IPS DF 6.9 (cell line): ENCODE results near the gene HOXB9.

Experiments used
- DNase-seq: peaks from one replicate; pipeline ENCODE4 v3.0.0-alpha.2; 2013; ENCODE audit warnings: low read depth, low spot score
- H3K27ac ChIP-seq: one replicate; pipeline ENCODE4 v1.5.1; 2013; ENCODE audit warnings: low read length, control low read depth
- H3K27me3 ChIP-seq: 2 replicates; pipeline ENCODE4 v1.6.1; 2013; ENCODE audit warnings: mild to moderate bottlenecking, low read length; ENCODE audit not compliant: control insufficient read depth, insufficient read depth
- H3K36me3 ChIP-seq: 2 replicates; pipeline ENCODE4 v1.6.1; 2013; ENCODE audit warnings: low read length; ENCODE audit not compliant: control insufficient read depth, insufficient read depth
- H3K4me1 ChIP-seq: 2 replicates; pipeline ENCODE4 v1.6.1; 2013; ENCODE audit warnings: low read length; ENCODE audit not compliant: control insufficient read depth, insufficient read depth
- H3K4me3 ChIP-seq: 2 replicates; pipeline ENCODE4 v1.5.1; 2013; ENCODE audit warnings: mild to moderate bottlenecking, low read length
- H3K9me3 ChIP-seq: 2 replicates; pipeline ENCODE4 v1.6.1; 2013; ENCODE audit warnings: low read length, inconsistent platforms; ENCODE audit not compliant: control insufficient read depth, insufficient read depth
- WGBS: extraction: QIAGEN DNeasy Blood & Tissue Kit; methylation state at CpG from one replicate; pipeline ENCODE4 v1.1.7; 2013; ENCODE audit warnings: mixed read lengths, missing lambda C conversion rate; ENCODE audit not compliant: insufficient read length, insufficient coverage; 5-methylcytosine and 5-hydroxymethylcytosine counted together

The HOXB9 gene

DNA sequence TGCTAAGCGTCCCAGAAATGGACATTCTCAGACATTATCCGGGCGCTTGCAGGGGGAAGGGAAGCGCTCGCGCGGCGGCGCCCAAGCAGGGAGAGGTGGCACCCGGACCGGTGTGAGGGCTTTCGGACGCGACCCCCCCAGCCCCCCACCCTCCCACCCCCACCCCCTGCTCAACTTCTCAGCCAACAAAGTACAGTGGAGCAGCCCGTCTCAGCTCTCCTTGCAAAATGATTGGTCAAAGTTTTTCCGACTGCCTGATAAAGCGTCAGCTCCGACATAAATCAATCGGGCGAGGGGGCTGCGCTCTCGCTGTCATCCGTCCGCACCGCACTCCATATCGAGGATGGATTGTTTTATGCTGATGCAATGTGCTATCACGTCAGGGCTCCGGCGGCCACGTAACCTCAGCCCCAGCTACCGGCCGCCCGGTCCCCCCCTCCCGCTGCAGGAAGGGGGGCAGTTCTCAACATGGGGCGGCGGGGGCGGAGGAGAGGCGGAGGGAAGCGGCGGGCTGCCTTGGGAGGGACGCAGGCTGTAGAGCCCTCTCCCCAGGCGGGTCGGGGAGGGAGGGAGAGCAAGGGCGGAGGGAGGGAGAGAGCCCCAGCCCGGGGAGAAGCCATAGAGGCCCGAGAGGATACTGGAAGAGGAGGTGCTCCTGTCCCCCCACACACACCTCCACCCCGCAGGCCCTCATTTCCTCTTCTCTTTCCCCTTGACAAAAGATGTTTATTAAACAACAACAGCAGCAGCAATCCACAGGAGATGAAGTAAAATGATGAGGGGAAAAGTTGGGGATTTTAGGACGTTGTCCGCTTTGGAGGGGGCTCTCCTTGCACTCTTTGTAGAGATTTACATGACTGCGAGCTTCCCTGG, at the start of gene HOXB9:
Gene HOXB9, minus strand, starts transcription at position 114 of the 873 bp plus-strand sequence. Its CDS starts 89 bp downstream, at position 25.
- Histone ChIP-seq H3K4me3 (no peak within 1 kb of the TSS), H3K27ac (no peak within 1 kb of the TSS), H3K9me3 (no peaks in the 10 kb centered on the region), H3K4me1 (peaks cover 2% of the 10 kb centered on the region; the same call in 1 of the 2 replicates), H3K36me3 (no peaks in the 10 kb centered on the region), H3K27me3 (peaks cover 97% of the 10 kb centered on the region)
- no CpG with 5 or more reads among the region's 50 CpGs for WGBS
- no peak for DNase-seq

DNA sequence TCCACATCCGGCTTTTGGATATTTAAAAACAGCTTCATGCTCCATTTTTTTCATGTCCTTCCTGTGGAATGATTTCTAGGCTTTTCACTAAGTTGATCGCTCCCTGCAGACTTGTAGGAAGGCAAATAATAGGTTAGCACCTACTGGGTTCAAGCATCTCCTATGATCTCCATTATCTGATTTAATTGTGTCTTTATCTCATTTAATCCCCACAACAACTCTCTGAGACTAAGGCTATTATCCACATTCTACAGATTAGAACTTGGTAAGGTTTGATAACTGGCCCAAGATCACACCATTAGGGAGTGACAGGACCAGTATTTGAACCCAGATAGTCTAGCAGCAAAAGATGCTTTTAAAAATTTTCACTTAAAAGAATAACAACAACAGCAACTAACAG, 46.2 kb upstream of the HOXB9 start:
- Histone ChIP-seq H3K4me3 (no peak overlapping the region), H3K36me3 (no peaks in the 10 kb centered on the region), H3K4me1 (no peaks in the 10 kb centered on the region), H3K9me3 (no peaks in the 10 kb centered on the region), H3K27ac (no peak overlapping the region), H3K27me3 (peaks cover 4% of the 10 kb centered on the region)
- WGBS = no CpG with 5 or more reads among the region's 2 CpGs
- no peak for DNase-seq

GRCh38 chr17:48671697-48672171, 45.6 kb upstream of the HOXB9 start:
- peak; percentile 75 for DNase-seq
- WGBS = no CpG with 5 or more reads among the region's 15 CpGs
- H3K9me3 ChIP-seq = no peaks in the 10 kb centered on the region
- no peak overlapping the region for H3K27ac ChIP-seq
- no peaks in the 10 kb centered on the region for H3K36me3 ChIP-seq
- no peaks in the 10 kb centered on the region for H3K4me1 ChIP-seq
- no peaks in the 10 kb centered on the region; the same call in 1 of the 2 replicates for H3K27me3 ChIP-seq
- no peak overlapping the region; the same call in 1 of the 2 replicates for H3K4me3 ChIP-seq

- no peak for DNase-seq
Observed at GRCh38 chr17:48663134-48663924, 37.2 kb upstream of the HOXB9 start.

DNA sequence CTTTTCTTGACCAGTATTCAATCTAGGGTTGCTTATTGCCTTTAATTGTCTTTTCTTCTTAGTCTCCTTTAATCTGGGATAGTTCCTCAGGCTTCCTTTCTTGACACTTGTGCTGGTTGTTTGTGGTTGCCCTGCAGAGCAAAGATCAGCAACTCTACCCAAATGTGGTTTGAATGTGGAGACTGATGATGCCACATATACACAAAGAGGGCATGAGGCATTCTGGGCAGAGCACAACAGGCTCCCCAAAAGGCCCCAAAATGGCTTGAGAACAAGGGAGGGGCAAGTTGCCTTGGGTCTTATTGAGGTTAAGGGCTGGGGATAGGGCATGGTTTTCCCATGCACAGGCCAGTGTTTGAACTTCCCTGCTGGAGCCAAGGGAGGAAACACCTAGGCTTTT, 29.8 kb upstream of the HOXB9 start:
- Histone ChIP-seq H3K4me1 (no peaks in the 10 kb centered on the region), H3K27me3 (0 out of 2 replicates have a peak, but pooled peaks cover 2% of the 10 kb centered on the region), H3K4me3 (no peak overlapping the region), H3K27ac (no peak overlapping the region), H3K36me3 (no peaks in the 10 kb centered on the region), H3K9me3 (no peaks in the 10 kb centered on the region)
- DNase-seq = no peak

More at GRCh38 chr17:48663134-48663924, 37.2 kb upstream of the HOXB9 start:
- Histone ChIP-seq H3K27ac (no peak overlapping the region), H3K4me1 (no peaks in the 10 kb centered on the region), H3K27me3 (no peaks in the 10 kb centered on the region; the same call in 1 of the 2 replicates), H3K4me3 (no peak overlapping the region), H3K9me3 (no peaks in the 10 kb centered on the region), H3K36me3 (no peaks in the 10 kb centered on the region)
- no CpG with 5 or more reads among the region's 8 CpGs for WGBS

DNA sequence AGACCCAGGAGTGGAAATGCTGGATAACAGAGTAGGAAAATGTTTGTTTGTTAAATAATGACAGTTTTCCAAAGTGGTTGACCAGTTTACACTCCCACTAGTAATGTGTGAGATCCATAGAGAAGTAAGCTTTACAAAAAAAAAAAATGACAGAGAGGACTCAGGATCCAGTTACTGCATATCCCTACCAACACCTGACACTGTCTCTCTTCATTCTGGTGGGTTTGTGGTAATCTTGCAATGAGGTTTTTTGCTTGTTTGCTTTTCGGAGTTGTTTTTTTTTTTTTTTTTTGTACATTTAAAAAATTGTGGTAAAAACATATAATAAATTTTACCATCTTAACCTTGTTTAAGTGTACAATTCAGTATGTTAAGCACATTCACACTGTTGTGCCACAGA, 23.6 kb upstream of the HOXB9 start:
- Histone ChIP-seq H3K4me3 (no peak overlapping the region), H3K27me3 (peaks cover 31% of the 10 kb centered on the region), H3K36me3 (no peaks in the 10 kb centered on the region), H3K9me3 (no peaks in the 10 kb centered on the region), H3K27ac (no peak overlapping the region), H3K4me1 (peaks cover 5% of the 10 kb centered on the region; the same call in 1 of the 2 replicates)
- DNase-seq = no peak
- WGBS = no CpG with 5 or more reads among the region's 1 CpG

DNA sequence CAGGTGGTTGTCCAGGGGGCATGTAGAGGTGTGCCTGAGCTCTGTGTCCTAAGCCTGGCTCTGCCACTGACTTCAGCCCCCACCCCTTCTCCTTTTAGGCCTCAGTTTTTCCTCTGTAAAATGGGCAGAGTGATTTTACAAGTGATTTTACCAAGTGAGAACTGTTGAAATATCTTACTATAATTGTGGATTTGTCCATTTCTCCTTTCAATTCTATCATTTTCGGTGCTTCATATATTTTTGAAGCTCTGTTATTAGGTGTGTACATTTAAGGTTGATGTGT, 21.7 kb upstream of the HOXB9 start:
- no CpG with 5 or more reads among the region's 1 CpG for WGBS
- Histone ChIP-seq H3K27me3 (peaks cover 49% of the 10 kb centered on the region), H3K4me1 (peaks cover 5% of the 10 kb centered on the region; the same call in 1 of the 2 replicates), H3K9me3 (no peaks in the 10 kb centered on the region), H3K27ac (no peak overlapping the region), H3K4me3 (no peak overlapping the region), H3K36me3 (no peaks in the 10 kb centered on the region)
- DNase-seq = no peak

DNA sequence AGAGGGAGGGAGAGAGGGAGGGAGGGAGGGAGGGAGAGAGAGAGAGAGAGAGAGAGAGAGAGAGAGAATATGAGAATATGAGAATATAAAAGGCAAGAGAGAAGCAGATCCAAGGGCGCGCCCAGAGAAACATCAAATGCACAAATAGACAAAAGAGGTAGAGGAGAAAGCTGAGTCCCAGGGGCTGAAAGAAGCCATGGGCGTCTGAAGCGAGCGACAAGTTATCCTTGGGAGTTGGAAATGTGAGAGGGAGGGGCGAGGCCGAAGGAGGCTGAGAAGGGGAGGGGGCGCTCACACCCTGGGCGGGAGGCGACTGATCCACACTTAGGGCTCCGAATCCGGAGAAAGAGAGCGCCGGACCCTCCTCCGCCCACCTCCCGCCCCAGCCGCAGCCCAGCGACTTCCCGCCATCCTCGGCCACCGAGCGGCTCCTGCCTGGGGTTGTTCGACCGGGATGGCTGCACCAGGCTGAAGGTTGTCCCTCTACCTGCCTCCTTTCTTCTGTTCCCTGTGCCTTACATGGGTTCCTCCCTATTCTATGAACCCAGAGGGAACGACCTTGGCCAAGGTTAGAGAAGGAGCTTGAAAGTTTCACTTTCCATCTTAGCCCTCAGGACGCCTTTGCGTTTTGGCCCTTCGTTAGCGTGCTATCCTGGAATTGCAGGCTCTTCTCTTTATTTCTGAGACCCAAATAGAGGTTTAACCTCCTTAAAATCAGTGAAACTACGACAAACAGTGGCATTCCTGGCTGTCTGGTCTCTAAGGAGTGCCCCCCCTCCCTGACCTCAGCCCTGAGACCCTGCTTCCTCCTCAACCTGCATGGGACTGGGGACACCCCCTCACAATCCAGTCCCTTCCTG, 21.2 kb upstream of the HOXB9 start:
- no peak for DNase-seq
- Histone ChIP-seq H3K27ac (no peak overlapping the region), H3K36me3 (no peaks in the 10 kb centered on the region), H3K4me3 (no peak overlapping the region; the same call in 1 of the 2 replicates), H3K27me3 (peaks cover 55% of the 10 kb centered on the region), H3K9me3 (no peaks in the 10 kb centered on the region), H3K4me1 (peaks cover 7% of the 10 kb centered on the region; the same call in 1 of the 2 replicates)
- no CpG with 5 or more reads among the region's 30 CpGs for WGBS

GRCh38 chr17:48646183-48647102, 20.3 kb upstream of the HOXB9 start:
- no CpG with 5 or more reads among the region's 80 CpGs for WGBS
- Histone ChIP-seq H3K36me3 (no peaks in the 10 kb centered on the region), H3K4me1 (peaks cover 7% of the 10 kb centered on the region; the same call in 1 of the 2 replicates), H3K9me3 (no peaks in the 10 kb centered on the region), H3K4me3 (peak overlapping the region; percentile 1; the same call in 1 of the 2 replicates), H3K27me3 (peaks cover 64% of the 10 kb centered on the region), H3K27ac (no peak overlapping the region)
- DNase-seq = no peak
